GM19328 (cell line): ENCODE results near the gene MPIG6B.

Source experiments
- ATAC-seq: cut with Tn5 transposase; IDR thresholded peaks from one replicate; pipeline ENCODE4 v1.9.1; 2021; ENCODE audit warnings: mild to moderate bottlenecking, moderate library complexity; ENCODE audit not compliant: unreplicated experiment

MPIG6B gene

DNA sequence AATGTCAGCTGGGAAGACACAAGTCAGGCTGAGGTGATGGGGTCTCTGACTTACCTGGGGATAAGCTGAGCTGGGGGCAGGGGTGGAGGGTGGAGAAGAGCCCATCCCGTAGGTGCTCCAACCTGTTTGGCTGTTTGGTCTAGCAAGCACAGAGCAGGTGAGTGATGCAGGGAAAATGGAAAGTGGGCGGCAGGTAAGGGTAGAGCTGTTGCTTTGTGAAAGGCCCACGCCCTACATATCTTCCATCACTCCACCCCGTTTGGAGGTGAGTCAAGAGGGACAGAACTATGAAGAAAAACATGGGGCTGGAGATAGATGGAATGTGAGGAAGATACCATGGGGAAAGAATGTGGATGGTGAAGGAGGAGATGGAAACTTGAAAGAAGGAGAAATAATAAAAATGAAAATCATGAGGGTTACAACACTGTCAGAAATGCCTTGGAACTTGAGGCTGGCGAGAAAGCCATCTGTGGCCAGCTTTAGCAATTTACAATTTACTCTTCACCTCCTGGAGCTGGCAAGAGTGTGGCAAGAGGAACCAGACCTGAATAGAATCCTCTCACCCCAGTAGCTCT is 2.9 kb upstream of the MPIG6B start:
- no peak for ATAC-seq

GRCh38 chr6:31721351-31722020 is 1.7 kb upstream of the MPIG6B start, which contains the start of gene LY6G6C:
Gene LY6G6C, minus strand, starts transcription at chr6:31721746. Its CDS starts 67 bp downstream, at chr6:31721679.
- no peak for ATAC-seq

DNA sequence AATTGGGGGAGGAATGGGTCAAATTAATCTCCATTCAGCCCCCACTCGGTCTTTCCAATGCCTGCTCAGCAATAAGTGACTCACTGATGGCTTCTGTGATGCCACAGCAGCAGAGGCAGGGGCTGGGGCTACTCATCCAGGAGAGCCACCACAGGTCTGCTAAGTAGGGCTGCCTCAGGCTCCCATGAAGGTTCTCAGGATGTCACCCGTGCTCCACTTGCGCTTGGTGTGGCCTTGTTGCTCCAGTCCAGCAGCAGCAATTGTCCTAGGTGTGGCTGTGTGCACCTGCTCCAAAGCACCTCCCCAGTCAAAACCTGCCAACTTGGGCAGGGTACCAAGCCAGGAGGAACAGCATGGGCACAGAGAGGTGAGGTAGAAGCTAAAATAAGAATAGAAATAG is 1.0 kb upstream of the MPIG6B start:
- ATAC-seq = no peak

- ATAC-seq = no peak
These were observed 963 bp downstream of the MPIG6B start for GRCh38 chr6:31723980-31724691.

DNA sequence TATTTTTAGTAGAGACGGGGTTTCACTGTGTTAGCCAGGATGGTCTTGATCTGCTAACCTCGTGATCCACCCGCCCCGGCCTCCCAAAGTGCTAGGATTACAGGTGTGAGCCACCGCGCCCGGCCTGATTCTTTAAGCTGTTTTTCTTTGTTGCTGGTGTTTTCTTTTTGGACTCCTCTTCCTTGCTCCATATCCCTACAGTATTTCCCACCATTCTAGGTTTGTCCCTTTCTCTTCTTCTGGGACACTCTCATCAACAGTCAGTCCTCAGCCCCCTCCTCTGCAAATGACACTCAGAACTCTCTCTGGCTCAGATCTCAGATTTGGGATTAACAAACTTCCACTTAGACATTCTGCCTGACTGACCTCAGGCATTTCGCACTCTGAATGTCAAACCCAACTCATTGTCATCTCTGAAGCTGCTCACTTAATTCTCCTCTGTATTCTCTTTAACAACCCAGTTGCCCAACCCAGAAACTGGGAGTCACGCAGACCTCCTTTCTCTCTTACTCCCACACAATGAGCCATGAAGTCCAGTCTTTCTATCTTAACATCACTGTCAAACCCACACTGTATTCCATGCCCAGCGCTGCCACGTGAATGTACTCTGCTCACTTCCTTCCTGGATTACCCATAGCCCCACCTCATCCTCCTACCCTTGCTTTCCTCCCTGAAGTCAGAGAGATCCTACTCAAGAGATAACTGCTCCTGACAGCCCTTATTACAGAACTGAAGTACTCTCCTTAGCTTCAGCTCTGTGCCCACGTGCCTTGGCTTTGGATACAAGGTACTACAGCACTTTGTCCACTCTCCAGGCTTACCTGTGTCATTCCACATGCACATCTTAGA is 2.6 kb downstream of the MPIG6B start:
- no peak for ATAC-seq

DNA sequence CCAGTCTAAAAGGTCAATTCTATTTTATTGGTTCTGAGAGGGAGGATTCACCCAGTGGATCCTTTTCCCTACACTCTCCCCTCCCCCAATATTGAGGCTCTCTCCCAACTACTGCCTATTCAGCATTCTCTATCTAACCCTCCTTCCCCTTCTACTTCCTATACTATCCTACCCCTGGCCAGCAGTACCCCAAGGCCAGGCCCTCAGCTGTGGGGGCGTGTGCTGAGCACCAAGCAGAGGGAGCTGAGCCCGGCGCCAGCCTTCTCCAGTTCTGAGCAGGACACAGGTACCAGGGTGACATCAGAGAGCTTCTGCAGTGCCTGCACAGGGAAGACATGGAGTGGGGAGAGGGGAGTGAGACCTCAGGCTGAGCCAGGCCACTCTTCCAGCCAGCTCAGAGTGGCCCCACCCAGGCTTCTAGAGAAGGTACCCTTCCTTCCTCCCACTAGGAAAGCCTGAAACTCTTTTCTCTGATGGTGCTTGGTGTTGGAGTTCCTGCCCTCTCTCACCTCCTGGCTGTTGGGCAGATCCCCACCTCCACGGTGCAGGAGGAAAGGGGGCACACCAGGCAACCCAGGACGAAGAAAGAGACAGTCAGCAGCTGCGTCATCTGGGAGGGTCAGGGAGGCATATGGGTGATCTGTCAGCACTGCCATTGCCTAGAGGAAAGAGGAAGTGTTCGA is 4.0 kb downstream of the MPIG6B start:
- no peak for ATAC-seq

DNA sequence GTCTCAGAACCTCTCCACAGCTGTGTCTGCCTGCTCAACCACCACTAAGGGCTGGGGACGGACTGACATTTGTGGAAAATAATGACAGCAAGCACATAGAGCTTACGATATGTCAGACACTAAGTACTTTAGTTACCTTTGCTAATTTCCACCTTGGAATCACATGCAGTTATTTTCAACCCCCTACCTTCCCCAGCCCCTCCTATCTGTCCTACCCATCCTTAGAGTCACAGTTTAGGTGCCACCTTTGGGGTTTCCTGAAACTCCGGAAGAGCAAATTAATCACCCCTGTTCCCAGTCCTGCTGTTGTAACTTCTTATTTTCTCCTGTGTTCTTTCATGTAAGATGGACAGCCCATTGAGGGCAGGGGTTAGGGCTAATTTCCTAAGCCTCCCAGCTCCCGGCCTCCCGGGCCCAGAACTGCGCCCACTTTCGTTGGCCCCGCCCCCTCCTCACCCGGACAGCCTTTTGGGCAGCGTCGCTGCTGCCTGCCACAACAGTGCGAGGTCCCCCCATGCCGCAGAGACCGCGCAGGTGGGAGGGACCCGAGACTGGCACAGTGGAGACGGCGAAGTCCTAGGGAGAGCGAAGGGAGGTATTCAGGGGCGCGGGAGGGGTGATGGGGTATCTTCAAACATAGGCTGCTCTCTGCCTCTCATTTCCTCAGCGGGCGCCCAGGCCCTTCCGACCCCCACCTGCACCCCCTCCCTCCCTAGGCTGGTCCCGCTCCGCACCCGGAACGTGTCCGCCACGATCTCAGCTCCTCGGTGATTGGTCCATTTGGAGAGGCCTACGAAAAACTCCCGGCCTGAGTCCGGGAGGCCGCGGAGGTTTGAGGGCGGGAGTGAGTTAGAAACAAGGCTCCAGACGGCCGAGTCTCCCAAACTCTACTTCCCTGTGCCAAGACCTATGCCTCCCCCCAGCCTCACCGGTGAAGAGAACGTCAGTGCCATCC is 4.8 kb downstream of the MPIG6B start:
- no peak for ATAC-seq

DNA sequence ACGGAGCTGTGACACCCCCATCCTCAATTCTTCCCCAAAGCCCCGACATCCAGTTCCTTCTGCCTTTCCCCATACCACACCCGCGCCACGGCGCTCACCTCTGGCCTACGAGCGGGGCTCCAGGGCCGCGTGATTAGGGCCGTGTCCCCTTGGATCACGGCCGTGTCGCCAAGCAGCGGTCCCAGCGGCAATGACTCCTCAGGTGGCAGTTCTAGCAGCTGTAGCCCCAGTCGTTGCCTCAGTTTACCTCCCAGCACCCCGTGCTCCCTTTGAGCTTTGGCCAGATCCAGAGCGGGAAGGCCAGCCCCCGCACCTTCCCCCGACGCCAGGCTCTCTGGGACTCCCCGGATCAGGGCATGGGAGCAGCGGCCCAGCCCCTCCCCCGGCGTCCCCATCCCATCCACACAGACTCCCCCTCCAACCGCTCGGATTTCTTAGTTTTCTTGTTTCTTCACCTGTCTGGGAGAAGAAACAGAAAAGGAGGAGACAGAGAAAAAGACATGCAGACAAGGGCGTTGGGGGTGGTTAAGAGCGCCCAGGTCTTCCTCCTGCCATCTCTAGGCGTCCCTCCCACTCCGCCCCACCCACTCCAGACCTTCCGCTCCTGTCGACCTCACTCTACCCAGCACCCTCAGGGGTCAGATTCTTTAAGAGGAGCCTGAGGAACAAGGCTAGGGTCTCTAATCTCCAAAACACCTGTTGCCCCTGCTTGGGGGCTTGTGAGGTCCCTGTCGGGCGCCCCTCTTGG is 5.8 kb downstream of the MPIG6B start, which contains the start of gene DDAH2:
TSS of gene DDAH2 (minus strand) at position 533 of the 748 bp plus-strand sequence. CDS start at position 395, 138 bp downstream.
- ATAC-seq = no peak

DNA sequence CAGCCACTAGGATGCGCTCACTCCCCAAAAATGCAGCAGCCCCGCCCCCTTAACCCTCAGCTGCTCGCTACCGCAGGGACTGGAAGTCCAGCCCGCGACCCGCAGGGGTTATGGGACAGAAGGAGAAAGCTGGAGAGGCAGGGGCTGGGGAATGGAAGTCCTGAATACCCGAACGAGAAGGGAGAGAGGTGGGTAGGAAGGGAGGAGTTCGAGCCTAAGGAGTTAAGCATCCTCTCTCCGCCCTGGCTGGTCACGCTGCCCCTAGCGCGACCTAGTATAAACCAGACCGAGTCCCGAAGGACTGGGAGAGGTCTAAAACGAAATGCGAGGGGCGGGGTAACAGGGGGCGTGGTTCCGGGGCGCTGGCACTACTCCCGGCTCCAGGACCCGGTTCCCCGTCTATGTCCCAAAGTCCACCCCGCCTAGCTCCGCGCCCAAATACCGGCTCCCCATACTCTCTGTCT is 6.4 kb downstream of the MPIG6B start:
- no peak for ATAC-seq

DNA sequence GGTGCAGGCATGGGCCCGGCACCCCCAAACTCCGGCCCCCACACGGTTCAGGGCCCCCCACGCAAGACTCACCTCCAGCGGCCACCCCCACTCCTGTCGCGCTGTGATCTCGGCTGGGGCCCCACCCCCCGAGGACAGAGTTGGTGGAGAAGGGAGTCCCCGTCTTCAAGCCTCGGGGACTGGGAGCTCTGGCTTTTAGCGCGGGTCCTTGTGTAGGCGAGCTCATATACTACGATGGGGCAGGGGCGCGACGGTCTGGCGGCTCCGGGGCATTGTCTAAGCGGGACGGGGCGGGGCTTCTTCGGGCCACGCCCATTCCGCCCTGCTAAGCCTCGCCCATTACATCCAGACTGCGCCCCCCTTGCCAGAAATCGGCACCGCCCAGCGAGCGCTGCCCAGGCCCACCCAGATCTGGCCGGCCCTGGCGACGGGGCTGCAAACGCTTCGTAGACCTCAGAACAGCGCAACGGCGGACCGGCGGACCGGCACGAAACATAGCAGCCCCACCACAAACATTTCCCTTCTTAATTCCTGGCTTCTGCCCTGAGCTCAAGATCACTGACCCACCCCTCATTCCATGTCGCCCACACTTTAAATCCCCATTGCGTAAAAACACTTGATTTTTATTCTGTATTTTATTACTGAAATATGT is 6.9 kb downstream of the MPIG6B start:
- ATAC-seq = no peak

GRCh38 chr6:31730631-31731086 is 7.5 kb downstream of the MPIG6B start:
- ATAC-seq = no peak

GRCh38 chr6:31732029-31732428 is 8.9 kb downstream of the MPIG6B start:
- no peak for ATAC-seq

- ATAC-seq = no peak
These were observed 10.6 kb downstream of the MPIG6B start for GRCh38 chr6:31733734-31734133.

DNA sequence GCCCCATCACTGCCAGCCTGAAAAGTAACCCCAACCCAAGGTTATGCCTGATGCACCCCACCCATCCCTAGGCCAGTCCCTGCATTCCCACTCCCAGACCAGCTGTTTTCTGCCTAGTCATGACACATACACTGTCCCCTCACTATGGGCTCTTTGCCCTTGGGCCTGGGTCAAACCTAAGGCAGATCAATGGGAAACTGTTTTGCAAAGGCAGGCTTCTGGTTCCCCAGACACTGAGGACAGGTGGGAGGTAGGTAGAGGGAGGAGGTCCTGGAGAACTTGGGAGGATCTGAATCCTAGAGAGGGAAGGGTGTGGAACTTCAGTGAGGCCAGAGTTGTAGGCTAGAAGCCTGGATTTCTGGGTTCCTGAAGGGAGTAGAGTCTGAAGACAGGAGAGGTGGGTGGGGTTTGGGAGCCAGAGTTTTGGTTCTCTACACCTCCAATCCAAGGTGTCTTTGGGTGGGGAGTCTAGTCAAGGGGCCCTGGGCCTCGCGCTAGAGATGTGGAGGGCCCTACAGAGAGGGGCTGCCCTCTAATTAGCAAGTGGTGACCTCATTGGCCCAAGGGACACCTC is 11.2 kb downstream of the MPIG6B start:
- no peak for ATAC-seq

- no peak for ATAC-seq
These were observed 11.7 kb downstream of the MPIG6B start for GRCh38 chr6:31734821-31735406.

DNA sequence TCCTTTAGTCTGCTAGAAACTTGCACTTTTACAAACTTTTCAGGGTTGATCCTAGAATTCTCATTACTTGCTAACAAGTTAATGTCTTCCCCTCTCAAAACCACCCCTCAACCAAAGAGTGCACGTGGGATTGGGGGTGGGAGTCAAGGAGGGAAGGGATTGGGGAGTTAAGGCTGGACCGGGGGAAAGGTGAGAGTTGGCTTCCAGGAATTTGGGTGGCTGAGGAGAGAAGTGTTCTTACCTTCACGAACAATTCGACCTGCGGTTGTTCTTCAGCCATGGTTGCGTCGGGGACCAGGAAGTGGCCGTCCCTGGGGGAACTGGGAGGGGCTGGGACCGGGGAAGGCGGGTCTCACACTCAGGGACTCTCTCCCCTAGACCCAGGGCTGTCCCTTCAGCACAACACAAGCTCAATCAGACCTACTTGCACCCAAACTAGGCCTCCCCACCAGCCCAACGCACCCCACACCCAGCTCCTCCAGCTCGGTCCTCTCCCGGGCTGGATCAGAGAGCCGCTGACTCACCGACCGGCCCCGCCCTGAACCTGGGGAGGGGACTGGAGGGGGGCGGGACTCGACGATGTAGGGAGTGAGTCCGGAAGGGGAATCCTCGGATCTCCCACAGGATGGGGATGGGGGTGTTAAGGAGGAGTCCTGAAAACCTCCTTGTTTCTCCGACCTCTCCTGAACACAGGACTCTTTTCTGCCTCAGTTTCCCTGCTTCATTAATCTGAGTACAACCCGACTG is 13.0 kb downstream of the MPIG6B start, which contains the start of gene CLIC1:
TSS of gene CLIC1 (minus strand) at position 510 of the 747 bp plus-strand sequence. CDS start at position 280, 230 bp downstream.
- ATAC-seq = no peak
